ENCODE data around the gene TMEM95.
A peak's percentile ranks its signal among the peaks of the same experiment; 100 is the strongest.

TMEM95 gene

DNA sequence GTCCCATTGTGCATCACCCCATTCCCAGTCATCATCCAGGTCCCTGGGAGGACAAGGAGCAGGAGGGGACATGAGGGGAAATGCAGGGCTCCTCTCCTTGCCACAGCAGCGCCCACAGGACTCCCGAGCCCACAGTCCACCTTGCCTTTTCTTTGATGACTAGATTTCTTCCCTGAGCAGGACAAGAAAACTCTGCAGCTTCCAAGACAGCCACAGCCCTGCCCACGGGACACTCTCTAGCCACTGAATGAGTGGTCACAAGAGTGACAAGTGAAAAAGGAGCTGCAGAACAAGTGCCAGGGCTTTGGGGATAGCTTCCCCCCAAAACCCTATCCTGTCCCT lies 30.5 kb upstream of the TMEM95 start:
- H3K27me3 ChIP-seq (ENCODE audit: control insufficient read depth in 5 of 5, insufficient read depth in 4 of 5, low read length in 5 of 5): no peaks in the 10 kb centered on the region
- no peak overlapping the region for H3K27ac ChIP-seq (ENCODE audit: low read depth, low read length)
- H3K36me3 ChIP-seq (ENCODE audit: control insufficient read depth in 5 of 5, insufficient read depth in 5 of 5, low read length in 5 of 5): peaks cover 0 to 72% (median 66%) of the 10 kb centered on the region in 5 donors
- peaks cover 2 to 15% (median 11%) of the 10 kb centered on the region in 5 donors for H3K4me1 ChIP-seq (ENCODE audit: control insufficient read depth in 5 of 5, insufficient read depth in 5 of 5, low read length in 5 of 5)
- no peak overlapping the region for H3K9ac ChIP-seq (ENCODE audit: low read length in 5 of 5)
- no peak overlapping the region for H3K4me3 ChIP-seq (ENCODE audit: low read depth in 1 of 5, low read length in 5 of 5)
- no peaks in the 10 kb centered on the region for H3K9me3 ChIP-seq (ENCODE audit: control insufficient read depth in 5 of 5, low read length in 5 of 5)

DNA sequence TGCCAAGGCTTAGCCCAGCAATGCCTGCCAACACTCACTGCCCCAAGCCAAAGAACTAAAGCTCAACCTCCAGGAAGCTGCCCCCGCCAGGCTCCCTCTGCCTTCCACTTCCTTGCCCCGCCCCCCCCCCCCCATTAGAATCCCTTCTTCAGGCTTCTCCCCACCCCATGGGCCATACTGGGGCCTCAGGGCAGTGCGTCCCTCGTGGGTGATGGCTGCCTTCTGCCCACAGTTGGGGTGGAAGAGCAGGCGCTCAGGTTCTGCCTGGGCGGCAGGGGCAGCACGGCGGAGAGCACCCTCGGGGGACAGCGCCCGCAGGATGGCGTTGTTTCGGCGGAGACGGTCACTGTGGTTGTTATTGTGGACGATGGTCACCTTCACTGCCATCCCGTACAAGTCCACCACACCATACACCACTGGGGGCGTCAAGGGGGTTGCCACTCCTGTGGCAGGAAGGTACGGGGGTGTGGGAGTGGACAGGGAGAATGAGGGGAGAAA lies 29.9 kb upstream of the TMEM95 start:
- no peaks in the 10 kb centered on the region for H3K9me3 ChIP-seq (ENCODE audit: control insufficient read depth in 5 of 5, low read length in 5 of 5)
- H3K4me1 ChIP-seq (ENCODE audit: control insufficient read depth in 5 of 5, insufficient read depth in 5 of 5, low read length in 5 of 5): peaks cover 3 to 21% (median 14%) of the 10 kb centered on the region in 5 donors
- no peak overlapping the region for H3K9ac ChIP-seq (ENCODE audit: low read length in 5 of 5)
- H3K4me3 ChIP-seq (ENCODE audit: low read depth in 1 of 5, low read length in 5 of 5): no peak overlapping the region
- no peak overlapping the region for H3K27ac ChIP-seq (ENCODE audit: low read depth, low read length)
- H3K27me3 ChIP-seq (ENCODE audit: control insufficient read depth in 5 of 5, insufficient read depth in 4 of 5, low read length in 5 of 5): no peaks in the 10 kb centered on the region
- H3K36me3 ChIP-seq (ENCODE audit: control insufficient read depth in 5 of 5, insufficient read depth in 5 of 5, low read length in 5 of 5): peaks cover 0 to 71% (median 64%) of the 10 kb centered on the region in 5 donors

DNA sequence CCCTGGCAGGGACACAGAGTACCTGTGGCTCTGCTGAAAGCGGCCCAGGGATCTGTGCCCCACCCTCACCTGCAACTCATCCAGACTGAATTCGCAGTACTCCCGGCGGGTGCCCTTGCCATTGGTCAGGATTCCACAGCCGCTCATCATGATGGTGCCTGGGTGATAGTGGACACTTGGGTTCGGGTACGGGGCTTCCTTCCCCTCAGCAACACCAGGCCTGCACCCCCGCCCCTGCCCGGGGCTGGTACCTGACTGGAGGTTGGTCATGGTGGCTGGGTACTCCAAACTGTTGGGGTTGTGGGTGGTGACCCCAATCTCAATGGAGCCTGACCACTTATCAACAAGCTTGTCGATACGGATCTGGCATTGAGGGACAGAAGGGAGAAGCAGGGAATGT lies 28.8 kb upstream of the TMEM95 start:
- Histone ChIP-seq H3K9ac (ENCODE audit: low read length in 5 of 5) (no peak overlapping the region), H3K27ac (ENCODE audit: low read depth, low read length) (no peak overlapping the region), H3K27me3 (ENCODE audit: control insufficient read depth in 5 of 5, insufficient read depth in 4 of 5, low read length in 5 of 5) (no peaks in the 10 kb centered on the region), H3K4me1 (ENCODE audit: control insufficient read depth in 5 of 5, insufficient read depth in 5 of 5, low read length in 5 of 5) (peaks cover 3 to 29% (median 20%) of the 10 kb centered on the region in 5 donors), H3K36me3 (ENCODE audit: control insufficient read depth in 5 of 5, insufficient read depth in 5 of 5, low read length in 5 of 5) (peaks cover 0 to 60% (median 53%) of the 10 kb centered on the region in 5 donors), H3K4me3 (ENCODE audit: low read depth in 1 of 5, low read length in 5 of 5) (no peak overlapping the region), H3K9me3 (ENCODE audit: control insufficient read depth in 5 of 5, low read length in 5 of 5) (no peaks in the 10 kb centered on the region)

DNA sequence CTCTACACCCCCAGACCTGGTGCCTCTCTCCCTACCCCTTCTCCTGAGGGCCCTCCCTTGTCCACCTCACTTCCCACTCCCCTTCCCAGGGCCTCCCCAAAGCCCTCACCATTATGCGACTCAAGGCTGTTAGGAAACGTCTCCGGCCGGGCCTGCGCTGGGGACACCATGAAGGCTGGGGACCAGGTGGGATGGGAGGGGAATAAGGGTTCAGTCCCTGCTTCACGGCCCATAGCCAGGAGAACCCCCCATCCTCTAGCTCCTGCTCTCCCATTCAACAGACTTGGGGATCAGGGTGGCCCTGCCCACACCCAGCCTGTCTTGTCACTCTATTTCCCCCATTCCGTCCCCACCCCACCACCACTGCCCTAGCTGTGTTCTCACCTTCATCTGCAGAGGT lies 27.9 kb upstream of the TMEM95 start:
- no peaks in the 10 kb centered on the region for H3K9me3 ChIP-seq (ENCODE audit: control insufficient read depth in 5 of 5, low read length in 5 of 5)
- H3K9ac ChIP-seq (ENCODE audit: low read length in 5 of 5): no peak overlapping the region
- peaks cover 0 to 51% (median 44%) of the 10 kb centered on the region in 5 donors for H3K36me3 ChIP-seq (ENCODE audit: control insufficient read depth in 5 of 5, insufficient read depth in 5 of 5, low read length in 5 of 5)
- H3K27ac ChIP-seq (ENCODE audit: low read depth, low read length): no peak overlapping the region
- H3K4me3 ChIP-seq (ENCODE audit: low read depth in 1 of 5, low read length in 5 of 5): no peak overlapping the region
- H3K4me1 ChIP-seq (ENCODE audit: control insufficient read depth in 5 of 5, insufficient read depth in 5 of 5, low read length in 5 of 5): peaks cover 3 to 29% (median 20%) of the 10 kb centered on the region in 5 donors
- peaks cover 0 to 4% (median 2%) of the 10 kb centered on the region in 5 donors for H3K27me3 ChIP-seq (ENCODE audit: control insufficient read depth in 5 of 5, insufficient read depth in 4 of 5, low read length in 5 of 5)

DNA sequence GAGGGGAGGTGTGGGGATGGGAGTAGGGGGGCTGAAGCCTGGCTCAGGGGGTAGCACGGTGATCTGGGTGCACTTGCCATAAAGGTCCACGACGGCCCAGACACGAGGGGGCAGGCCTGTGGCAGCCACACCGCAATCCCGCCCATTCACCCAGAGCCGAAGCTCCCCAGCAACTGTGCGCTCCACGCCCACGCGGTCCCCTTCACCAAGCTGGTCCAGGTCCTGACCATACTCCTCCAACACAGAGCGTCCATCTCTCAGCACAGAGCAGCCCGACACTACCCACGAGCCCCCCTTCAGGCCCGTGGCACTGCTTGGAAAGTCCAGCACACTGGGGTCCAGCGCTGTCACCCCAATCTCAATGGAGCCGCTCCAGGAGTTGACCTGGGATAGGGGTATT lies 27.5 kb upstream of the TMEM95 start:
- no peak overlapping the region for H3K4me3 ChIP-seq (ENCODE audit: low read depth in 1 of 5, low read length in 5 of 5)
- peaks cover 0 to 6% (median 5%) of the 10 kb centered on the region in 5 donors for H3K27me3 ChIP-seq (ENCODE audit: control insufficient read depth in 5 of 5, insufficient read depth in 4 of 5, low read length in 5 of 5)
- no peak overlapping the region for H3K27ac ChIP-seq (ENCODE audit: low read depth, low read length)
- peaks cover 3 to 29% (median 20%) of the 10 kb centered on the region in 5 donors for H3K4me1 ChIP-seq (ENCODE audit: control insufficient read depth in 5 of 5, insufficient read depth in 5 of 5, low read length in 5 of 5)
- H3K9ac ChIP-seq (ENCODE audit: low read length in 5 of 5): no peak overlapping the region
- H3K9me3 ChIP-seq (ENCODE audit: control insufficient read depth in 5 of 5, low read length in 5 of 5): no peaks in the 10 kb centered on the region
- peaks cover 0 to 46% (median 40%) of the 10 kb centered on the region in 5 donors for H3K36me3 ChIP-seq (ENCODE audit: control insufficient read depth in 5 of 5, insufficient read depth in 5 of 5, low read length in 5 of 5)

DNA sequence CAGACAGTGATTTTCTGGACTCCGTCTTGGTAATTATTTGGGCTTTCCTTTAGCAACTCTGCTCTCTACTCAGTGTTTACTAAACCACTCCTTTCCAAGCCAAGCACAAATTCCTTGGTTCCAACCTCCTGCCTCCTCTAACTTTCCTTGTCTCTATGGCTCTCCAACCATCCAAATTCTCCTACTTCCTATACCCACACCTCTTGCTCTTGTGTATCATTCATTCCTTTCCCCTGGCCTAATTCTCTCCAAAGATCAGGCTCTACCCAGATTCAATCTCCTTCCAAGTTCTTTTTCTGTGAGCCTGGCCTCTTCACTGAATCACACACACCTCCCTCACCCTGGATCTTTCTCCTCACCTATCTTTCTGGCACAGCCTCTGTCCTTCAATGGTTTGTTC lies 26.9 kb upstream of the TMEM95 start:
- Histone ChIP-seq H3K4me3 (ENCODE audit: low read depth in 1 of 5, low read length in 5 of 5) (no peak overlapping the region), H3K36me3 (ENCODE audit: control insufficient read depth in 5 of 5, insufficient read depth in 5 of 5, low read length in 5 of 5) (peaks cover 0 to 41% (median 35%) of the 10 kb centered on the region in 5 donors), H3K9ac (ENCODE audit: low read length in 5 of 5) (peak overlapping the region in 1 of 5 donors; percentile 87), H3K4me1 (ENCODE audit: control insufficient read depth in 5 of 5, insufficient read depth in 5 of 5, low read length in 5 of 5) (peaks cover 3 to 29% (median 20%) of the 10 kb centered on the region in 5 donors), H3K9me3 (ENCODE audit: control insufficient read depth in 5 of 5, low read length in 5 of 5) (no peaks in the 10 kb centered on the region), H3K27ac (ENCODE audit: low read depth, low read length) (no peak overlapping the region), H3K27me3 (ENCODE audit: control insufficient read depth in 5 of 5, insufficient read depth in 4 of 5, low read length in 5 of 5) (peaks cover 0 to 6% (median 5%) of the 10 kb centered on the region in 5 donors)

DNA sequence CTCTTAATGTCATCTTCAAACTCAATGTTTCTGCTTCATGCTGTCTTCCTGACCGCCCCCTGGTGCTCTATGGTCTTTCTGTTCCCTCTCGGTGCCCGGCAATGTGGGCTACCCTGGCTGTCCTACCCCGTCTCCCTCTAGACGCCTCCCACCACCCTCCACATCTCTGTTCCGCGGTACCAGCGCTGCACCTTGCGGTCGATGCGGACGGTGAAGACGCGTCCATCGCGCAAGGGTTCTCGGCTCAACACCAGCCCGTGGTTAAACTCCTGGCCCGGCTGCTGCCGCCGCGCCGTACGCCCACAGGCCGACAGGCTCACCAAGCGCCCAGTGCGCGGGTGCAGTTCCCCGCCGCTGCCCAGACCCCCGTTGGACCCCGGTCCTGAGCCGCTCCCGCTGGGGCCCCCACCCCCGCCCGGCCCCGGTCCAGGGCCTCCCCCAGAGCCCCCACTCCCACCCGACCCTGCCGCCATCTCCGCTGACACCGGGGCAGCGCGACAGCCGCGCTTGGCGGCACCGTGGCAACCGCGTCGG lies 26.0 kb upstream of the TMEM95 start, which contains the start of gene NEURL4:
NEURL4 (minus strand) TSS at position 496 of the 534 bp plus-strand sequence; CDS start at position 473, 23 bp downstream.
- no peaks in the 10 kb centered on the region for H3K9me3 ChIP-seq (ENCODE audit: control insufficient read depth in 5 of 5, low read length in 5 of 5)
- peak within 1 kb of the TSS; percentile 85 for H3K27ac ChIP-seq (ENCODE audit: low read depth, low read length)
- peak within 1 kb of the TSS; percentile 76 to 94 (median 93) for H3K4me3 ChIP-seq (ENCODE audit: low read depth in 1 of 5, low read length in 5 of 5)
- peaks cover 0 to 32% (median 26%) of the 10 kb centered on the region in 5 donors for H3K36me3 ChIP-seq (ENCODE audit: control insufficient read depth in 5 of 5, insufficient read depth in 5 of 5, low read length in 5 of 5)
- H3K27me3 ChIP-seq (ENCODE audit: control insufficient read depth in 5 of 5, insufficient read depth in 4 of 5, low read length in 5 of 5): peaks cover 0 to 12% (median 9%) of the 10 kb centered on the region in 5 donors
- peaks cover 3 to 29% (median 20%) of the 10 kb centered on the region in 5 donors for H3K4me1 ChIP-seq (ENCODE audit: control insufficient read depth in 5 of 5, insufficient read depth in 5 of 5, low read length in 5 of 5)
- H3K9ac ChIP-seq (ENCODE audit: low read length in 5 of 5): peak within 1 kb of the TSS; percentile 57 to 87 (median 85)

DNA sequence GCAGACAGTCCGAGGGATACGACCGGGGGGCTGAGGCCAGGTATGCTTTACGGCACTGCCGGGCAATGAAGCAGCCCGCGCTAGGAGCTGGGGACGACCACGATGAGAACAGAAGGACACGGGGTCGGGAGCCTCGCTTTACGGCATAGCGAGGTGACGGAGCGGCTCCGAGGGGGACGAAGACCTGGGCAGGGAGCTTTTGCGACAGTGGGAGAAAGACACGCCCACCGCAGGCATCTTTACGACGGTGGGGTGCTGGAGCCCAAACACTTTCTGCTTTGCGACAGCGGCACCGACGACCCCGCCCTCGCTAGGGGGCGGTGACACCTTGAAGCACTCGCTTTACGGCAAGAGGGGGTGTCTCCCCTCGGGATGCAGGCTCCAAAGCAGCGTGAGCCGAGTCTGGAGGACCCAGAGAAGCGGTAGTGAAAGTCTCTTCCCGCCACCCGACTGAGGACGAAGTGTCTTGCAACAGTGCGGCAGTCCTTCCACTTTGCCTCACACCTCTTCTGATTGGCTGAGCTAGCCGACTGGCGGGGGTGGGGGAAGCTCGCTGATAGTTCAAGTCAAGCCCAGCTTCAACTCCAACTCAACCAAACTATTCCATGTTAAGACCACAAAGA lies 25.5 kb upstream of the TMEM95 start:
- H3K27ac ChIP-seq (ENCODE audit: low read depth, low read length): peak overlapping the region; percentile 85
- no peaks in the 10 kb centered on the region for H3K9me3 ChIP-seq (ENCODE audit: control insufficient read depth in 5 of 5, low read length in 5 of 5)
- H3K4me1 ChIP-seq (ENCODE audit: control insufficient read depth in 5 of 5, insufficient read depth in 5 of 5, low read length in 5 of 5): peaks cover 3 to 29% (median 20%) of the 10 kb centered on the region in 5 donors
- peaks cover 0 to 27% (median 21%) of the 10 kb centered on the region in 5 donors for H3K36me3 ChIP-seq (ENCODE audit: control insufficient read depth in 5 of 5, insufficient read depth in 5 of 5, low read length in 5 of 5)
- peak overlapping the region; percentile 57 to 84 (median 71) for H3K9ac ChIP-seq (ENCODE audit: low read length in 5 of 5)
- H3K4me3 ChIP-seq (ENCODE audit: low read depth in 1 of 5, low read length in 5 of 5): peak overlapping the region; percentile 76 to 94 (median 93)
- H3K27me3 ChIP-seq (ENCODE audit: control insufficient read depth in 5 of 5, insufficient read depth in 4 of 5, low read length in 5 of 5): peaks cover 0 to 15% (median 9%) of the 10 kb centered on the region in 5 donors

DNA sequence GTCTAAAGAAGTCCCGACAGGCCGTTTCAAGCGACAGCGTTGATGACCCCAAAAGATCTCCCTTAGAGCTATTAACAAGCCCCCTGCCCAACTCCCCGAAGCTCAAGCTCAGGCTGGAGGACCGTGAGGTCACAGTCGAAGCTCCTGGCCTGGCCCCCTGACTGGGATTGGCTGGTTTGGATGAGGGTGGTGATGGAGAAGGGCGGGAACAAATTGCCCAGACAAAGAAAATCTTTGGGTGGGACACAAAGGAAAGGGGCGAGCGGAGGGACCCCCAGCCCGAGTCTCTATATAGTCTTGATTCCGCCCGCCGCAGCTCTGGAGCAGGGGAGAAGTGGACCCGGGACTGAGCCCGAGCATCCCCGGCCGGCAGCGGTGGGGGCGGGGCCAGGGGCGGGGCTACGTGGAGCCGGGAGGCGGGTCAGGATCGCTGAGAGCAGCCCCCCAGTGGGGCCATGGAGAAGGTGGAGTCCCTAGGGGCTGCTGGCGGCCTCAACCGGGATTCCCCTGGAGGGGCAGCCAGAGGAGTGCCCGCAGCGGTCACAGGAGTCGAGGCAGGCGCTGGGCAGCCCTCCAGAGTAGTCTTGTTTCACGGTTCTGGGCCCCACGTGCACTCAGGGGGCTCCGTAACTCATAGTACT lies 24.8 kb upstream of the TMEM95 start:
- Histone ChIP-seq H3K4me1 (ENCODE audit: control insufficient read depth in 5 of 5, insufficient read depth in 5 of 5, low read length in 5 of 5) (peaks cover 3 to 29% (median 20%) of the 10 kb centered on the region in 5 donors), H3K9ac (ENCODE audit: low read length in 5 of 5) (peak overlapping the region; percentile 57 to 84 (median 71)), H3K36me3 (ENCODE audit: control insufficient read depth in 5 of 5, insufficient read depth in 5 of 5, low read length in 5 of 5) (peaks cover 0 to 21% (median 17%) of the 10 kb centered on the region in 5 donors)

More for the DNA sequence above, 24.8 kb upstream of the TMEM95 start:
- Histone ChIP-seq H3K27ac (ENCODE audit: low read depth, low read length) (peak overlapping the region; percentile 85), H3K27me3 (ENCODE audit: control insufficient read depth in 5 of 5, insufficient read depth in 4 of 5, low read length in 5 of 5) (peaks cover 6 to 22% (median 14%) of the 10 kb centered on the region in 5 donors), H3K9me3 (ENCODE audit: control insufficient read depth in 5 of 5, low read length in 5 of 5) (no peaks in the 10 kb centered on the region), H3K4me3 (ENCODE audit: low read depth in 1 of 5, low read length in 5 of 5) (peak overlapping the region; percentile 76 to 94 (median 93))

Measured in subcutaneous abdominal adipose tissue (tissue), 5 donors.